RWPE2 (cell line): Measurements from ENCODE around the gene IFITM5.

Experiments used
- ATAC-seq: fragments of 200-7000 bp; cut with Tn5 transposase; 3 replicates; pipeline ENCODE4 v1.9.1; 2021; ENCODE audit warnings: low read depth
- DNase-seq: peaks from one replicate; pipeline ENCODE4 v3.0.0-alpha.2; 2020; ENCODE audit warnings: low spot score
- H3K27ac ChIP-seq: fragments of 450-650 bp; 2 replicates; pipeline ENCODE4 v1.5.1; 2017; ENCODE audit warnings: mild to moderate bottlenecking; ENCODE audit not compliant: poor library complexity, severe bottlenecking
- H3K27me3 ChIP-seq: fragments of 250-450 bp; sonication (Bioruptor Pico); 2 replicates; pipeline ENCODE4 v1.5.1; 2021; ENCODE audit warnings: mild to moderate bottlenecking, moderate library complexity; ENCODE audit not compliant: insufficient read depth, poor library complexity, severe bottlenecking
- H3K36me3 ChIP-seq: fragments of 250-450 bp; sonication (Bioruptor Pico); 2 replicates; pipeline ENCODE4 v1.5.1; 2020; ENCODE audit warnings: low read depth, mild to moderate bottlenecking, moderate library complexity
- H3K4me1 ChIP-seq: fragments of 250-450 bp; sonication (Bioruptor Pico); 2 replicates; pipeline ENCODE4 v1.5.1; 2021; ENCODE audit warnings: mild to moderate bottlenecking, moderate library complexity; ENCODE audit not compliant: insufficient read depth, poor library complexity, severe bottlenecking
- H3K4me3 ChIP-seq: fragments of 250-450 bp; sonication (Bioruptor Pico); 2 replicates; pipeline ENCODE4 v1.5.1; 2021; ENCODE audit warnings: mild to moderate bottlenecking, moderate library complexity; ENCODE audit not compliant: severe bottlenecking
- H3K9me3 ChIP-seq: fragments of 250-450 bp; sonication (Bioruptor Pico); 2 replicates; pipeline ENCODE4 v1.5.1; 2021; ENCODE audit warnings: mild to moderate bottlenecking, moderate library complexity; ENCODE audit not compliant: severe bottlenecking
- CTCF ChIP-seq: fragments of 450-650 bp; IDR thresholded peaks from one replicate; pipeline ENCODE4 v1.5.1; 2017; ENCODE audit warnings: mild to moderate bottlenecking, moderate library complexity; ENCODE audit not compliant: poor library complexity, severe bottlenecking

Gene IFITM5

DNA sequence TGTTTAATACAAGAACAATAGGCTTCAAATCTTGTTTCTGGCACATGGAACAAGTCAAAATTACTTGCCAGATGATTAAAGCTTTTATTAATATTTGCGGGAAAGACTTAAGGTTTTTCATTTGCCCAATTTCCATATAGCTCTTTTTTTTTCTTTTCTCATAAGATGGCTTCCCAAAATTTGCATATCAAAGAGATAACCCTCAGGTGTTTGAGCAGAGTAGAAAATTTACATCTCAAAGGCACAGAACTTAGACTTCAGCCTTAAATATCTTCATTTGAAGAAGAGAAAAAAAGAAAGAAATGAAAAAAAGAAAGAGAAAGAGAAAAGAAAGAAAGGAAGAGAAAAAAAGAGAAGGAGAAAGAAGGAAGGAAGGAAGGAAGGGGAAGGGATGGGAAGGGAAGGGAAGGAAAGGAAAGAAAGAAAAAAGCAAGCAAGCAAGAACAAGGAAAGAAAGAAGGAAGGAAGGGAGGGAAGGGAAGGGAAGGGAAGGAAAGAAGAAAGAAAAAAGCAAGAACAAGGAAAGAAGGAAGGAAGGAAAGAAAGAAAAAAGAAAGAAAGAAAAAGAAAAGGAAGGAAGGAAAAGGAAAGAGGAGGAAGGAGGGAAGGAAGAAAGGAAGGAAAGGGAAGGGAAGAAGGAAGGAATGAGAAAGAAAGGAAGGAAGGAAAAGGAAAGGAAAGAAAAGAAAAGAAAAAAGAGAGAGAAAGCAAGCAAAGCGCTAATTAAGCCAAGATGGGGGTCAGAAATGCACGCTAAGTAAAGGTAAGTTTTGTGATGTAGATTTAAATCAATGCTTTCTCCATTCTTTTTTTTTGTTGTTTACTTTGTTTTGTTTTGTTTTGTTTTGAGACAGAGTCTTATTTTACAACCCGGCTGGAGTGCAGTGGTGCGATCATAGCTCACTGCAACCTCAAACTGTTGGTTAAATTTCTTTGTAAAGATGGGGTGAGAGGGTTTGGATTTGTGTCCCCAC, 41.5 kb upstream of the IFITM5 start:
- H3K4me3 ChIP-seq, result no peak overlapping the region
- no peak for DNase-seq

DNA sequence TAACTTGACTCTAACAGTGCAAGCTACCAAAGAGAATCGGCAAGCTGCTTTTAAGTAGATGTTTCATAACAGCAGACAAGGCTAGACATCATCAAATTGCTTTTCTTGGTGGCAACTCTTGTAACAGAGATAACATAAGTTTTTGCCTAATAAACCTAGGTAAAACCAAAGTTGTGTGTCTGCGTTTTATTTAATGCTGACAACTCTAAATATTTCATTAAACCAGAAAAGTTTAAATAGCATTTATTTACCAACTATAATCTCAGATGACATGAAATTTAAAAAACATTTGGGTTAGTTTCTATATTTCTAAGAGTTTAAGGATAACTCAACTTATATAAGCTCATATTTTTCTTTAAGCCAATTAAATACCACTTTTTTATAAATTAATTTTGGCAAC, 40.6 kb upstream of the IFITM5 start:
- H3K27me3 ChIP-seq, result no peaks in the 10 kb centered on the region
- H3K4me1 ChIP-seq, result no peaks in the 10 kb centered on the region
- ATAC-seq (no peak), DNase-seq (no peak)
- H3K36me3 ChIP-seq, result no peaks in the 10 kb centered on the region
- H3K9me3 ChIP-seq, result no peaks in the 10 kb centered on the region
- H3K4me3 ChIP-seq, result no peak overlapping the region
- no peak for TF ChIP-seq CTCF
- no peak overlapping the region for H3K27ac ChIP-seq

More for the DNA sequence above, 41.5 kb upstream of the IFITM5 start:
- no peaks in the 10 kb centered on the region for H3K27me3 ChIP-seq
- ATAC-seq, result no peak
- no peak overlapping the region for H3K27ac ChIP-seq
- no peaks in the 10 kb centered on the region for H3K4me1 ChIP-seq
- no peaks in the 10 kb centered on the region for H3K36me3 ChIP-seq
- no peak for TF ChIP-seq CTCF
- H3K9me3 ChIP-seq, result no peaks in the 10 kb centered on the region

DNA sequence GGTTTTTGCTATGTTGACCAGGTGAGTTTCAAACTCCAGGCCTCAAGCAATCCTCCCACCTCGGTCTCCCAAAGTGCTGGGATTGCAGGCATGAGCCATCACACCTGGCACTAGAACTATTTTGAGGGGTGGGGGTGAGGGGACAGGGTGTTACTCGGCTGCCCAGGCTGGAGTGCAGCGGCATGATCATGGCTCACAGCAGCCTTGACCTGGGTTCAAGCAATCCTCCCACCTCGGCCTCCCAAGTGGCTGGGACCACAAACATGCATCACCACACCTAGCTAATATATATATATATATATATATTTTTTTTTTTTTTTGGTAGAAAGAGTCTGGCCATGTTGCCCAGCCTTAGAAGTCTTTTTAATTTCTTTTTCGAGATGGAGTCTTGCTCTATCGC, 38.4 kb upstream of the IFITM5 start:
- no peaks in the 10 kb centered on the region for H3K9me3 ChIP-seq
- H3K4me3 ChIP-seq, result no peak overlapping the region
- no peak for TF ChIP-seq CTCF
- H3K27ac ChIP-seq, result no peak overlapping the region
- H3K4me1 ChIP-seq, result no peaks in the 10 kb centered on the region
- no peak for ATAC-seq
- H3K36me3 ChIP-seq, result no peaks in the 10 kb centered on the region
- no peaks in the 10 kb centered on the region for H3K27me3 ChIP-seq
- no peak for DNase-seq

DNA sequence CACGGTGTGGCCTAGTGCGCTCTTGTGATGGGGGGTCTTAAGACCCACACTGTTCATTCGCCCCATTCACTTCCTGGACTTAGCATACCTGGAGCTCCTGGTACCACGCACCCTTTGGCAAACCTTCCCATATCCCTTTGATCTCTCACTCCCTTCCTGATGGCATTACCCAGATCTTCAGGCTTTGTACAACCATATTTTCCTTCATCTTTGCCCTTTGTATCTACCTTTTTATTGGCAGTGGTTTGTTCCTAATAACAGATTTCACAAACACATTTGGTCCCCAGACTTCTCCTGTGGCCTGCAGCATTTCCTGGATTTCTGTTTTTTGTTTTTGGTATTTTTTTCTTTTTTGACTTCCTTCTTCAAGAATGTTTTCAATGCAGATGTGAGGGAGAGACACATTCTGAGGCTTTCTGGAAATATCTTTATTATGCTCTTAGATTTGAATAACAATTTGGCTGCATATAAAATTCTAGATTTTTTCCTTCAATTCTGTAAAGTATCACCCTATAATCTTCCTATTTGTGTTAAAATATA, 37.4 kb upstream of the IFITM5 start:
- no peaks in the 10 kb centered on the region for H3K4me1 ChIP-seq

More for the DNA sequence above, 37.4 kb upstream of the IFITM5 start:
- Histone ChIP-seq H3K9me3 (no peaks in the 10 kb centered on the region), H3K36me3 (no peaks in the 10 kb centered on the region), H3K27ac (no peak overlapping the region), H3K27me3 (no peaks in the 10 kb centered on the region), H3K4me3 (no peak overlapping the region)
- no peak for ATAC-seq
- TF ChIP-seq CTCF, result no peak
- no peak for DNase-seq
